ENCODE measurements around the gene SLC16A3. TPM values are rescaled to one million over a fixed set of nuclear protein-coding genes. Genes with fewer than 3 reads are reported as not detected.
A peak's percentile ranks its signal among the peaks of the same experiment; 100 is the strongest.

Gene SLC16A3
- total and polyA plus RNA-seq, 10 of the 15 experiments (the other 5 are each of a cell fraction or from before 2014, with no cell fraction given): 0.10 to 46.5 (median 8.0) TPM

DNA sequence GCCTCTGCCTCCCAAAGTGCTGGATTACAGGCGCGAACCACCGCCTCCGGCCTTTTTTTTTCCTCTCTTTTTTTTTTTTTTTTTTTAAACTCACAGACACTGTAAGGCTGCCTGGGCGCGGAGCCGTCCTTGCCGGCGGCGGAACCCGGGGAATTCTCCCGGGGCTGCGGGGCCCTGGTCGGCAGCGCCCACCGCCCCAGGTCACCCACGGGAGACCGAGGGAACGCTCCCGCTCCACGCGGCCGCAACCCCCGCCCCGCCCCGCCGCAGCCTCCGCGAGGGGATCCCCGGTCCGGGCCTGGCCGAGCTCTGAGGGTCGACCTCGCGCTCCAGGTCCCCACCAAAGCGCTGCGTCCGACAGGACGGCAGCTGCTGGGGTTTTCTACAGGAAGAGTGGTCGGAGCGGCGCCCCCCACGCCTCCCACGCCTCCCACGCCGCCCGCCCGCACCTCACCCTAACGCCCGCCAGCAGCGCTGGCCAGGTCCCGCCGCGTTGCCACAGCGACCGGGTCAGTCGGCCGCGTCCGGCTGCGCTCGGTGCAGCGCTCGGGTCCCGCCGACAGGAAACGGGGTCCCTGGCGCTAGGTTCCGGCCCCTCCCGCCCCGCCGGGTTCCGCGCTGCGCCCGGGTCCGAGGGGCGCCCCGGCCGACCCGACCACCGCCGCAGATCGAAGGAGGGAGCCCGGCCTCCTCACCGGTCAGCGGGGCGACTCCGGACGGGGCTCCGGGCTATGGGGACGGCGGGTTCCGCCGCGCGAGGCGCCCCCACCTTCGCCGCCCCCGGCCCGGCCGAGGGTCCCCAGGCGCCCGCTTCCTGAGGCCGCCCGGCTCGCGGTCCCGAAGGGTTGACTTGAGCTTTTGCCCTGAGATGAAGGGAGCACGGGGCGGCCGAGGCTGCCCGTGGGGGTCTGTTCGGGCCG is 16.3 kb upstream of the SLC16A3 start, which contains the start of gene CCDC57:
Gene CCDC57 (minus strand): TSS at position 512 of the 920 bp plus-strand sequence. CDS start 10,898 bp downstream, outside the sequence.
- H3K79me2 ChIP-seq (ENCODE audit: control insufficient read depth, insufficient read depth, low read length): no peaks in the 10 kb centered on the region; the same call in 1 of the 2 replicates
- H4K20me1 ChIP-seq (ENCODE audit: control insufficient read depth, insufficient read depth): no peaks in the 10 kb centered on the region
- DNase-seq (ENCODE audit: low read depth, low spot score): no peak
- intact Hi-C loops (cut with micrococcal nuclease; ENCODE audit: unreplicated experiment): loop anchor here (2.0 kb wide), 1 partner anchor 16 kb away; the partner anchor contains the start of gene SLC16A3
- H3K27ac ChIP-seq (ENCODE audit: control insufficient read depth, insufficient read depth): peak within 1 kb of the TSS; percentile 72
- CTCF ChIA-PET: interaction anchor here (0.6 to 1.4 kb wide), 3 partner anchors 10 to 89 kb away, joined by 3 read pairs; no protein-coding TSS in a partner anchor
- in situ Hi-C loops (cut with MboI): no loop called here
- FAIRE-seq: no peak
- peak within 1 kb of the TSS; percentile 76 for H3K4me3 ChIP-seq
- peak within 1 kb of the TSS; percentile 81 for H3K4me2 ChIP-seq (ENCODE audit: control insufficient read depth, insufficient read depth)
- H3K27me3 ChIP-seq (replicated peaks in 1 of 2; ENCODE audit: control insufficient read depth in 2 of 2, insufficient read depth in 2 of 2, low read length in 1 of 2): no peaks in the 10 kb centered on the region
- peak within 1 kb of the TSS; percentile 87 for H2AFZ ChIP-seq (ENCODE audit: control insufficient read depth, low read depth, low read length)
- peak; percentile 77 for ATAC-seq
- SMC1A ChIA-PET (ENCODE audit: uncharacterized antibody, unreplicated experiment): interaction anchor here (1.2 kb wide), 1 partner anchor 205 kb away, joined by 3 read pairs; no protein-coding TSS in a partner anchor
- H3K4me1 ChIP-seq (ENCODE audit: control insufficient read depth, insufficient read depth, low read length): peaks cover 29% of the 10 kb centered on the region
- WGBS (ENCODE audit: insufficient coverage, insufficient replicate concordance, low lambda C conversion rate, missing lambda C conversion rate): 3% methylated on average over 64 of the region's 116 CpGs
- no peaks in the 10 kb centered on the region for H3K36me3 ChIP-seq (ENCODE audit: control insufficient read depth in 2 of 2, insufficient read depth in 2 of 2, low read length in 1 of 2)
- BruUV-seq (replicated peaks): no TSS peak
- POLR2A ChIA-PET: interaction anchor here (0.6 to 3.0 kb wide), 5 partner anchors 12 to 697 kb away, joined by 3 to 10 read pairs (median 5); partner anchors contain the start of gene SLC16A3
- peak within 1 kb of the TSS; percentile 87 for H3K9ac ChIP-seq (ENCODE audit: control insufficient read depth, insufficient read depth, low read length)
- RAD21 ChIA-PET (ENCODE audit: unreplicated experiment): interaction anchor here (1.1 kb wide), 1 partner anchor 86 kb away, joined by 3 read pairs; no protein-coding TSS in a partner anchor
- H3K9me3 ChIP-seq (replicated peaks; ENCODE audit: control insufficient read depth, insufficient read depth, low read length): no peaks in the 10 kb centered on the region
- TF ChIP-seq BHLHE40 (IDR thresholded peaks at IDR 0.05; ENCODE audit: borderline replicate concordance in 1 of 2, low read depth in 2 of 2, low read length in 1 of 2) (peak in 1 of 2 experiments; percentile 57; a peak in 1 of 4 replicates), TARDBP (IDR thresholded peaks at IDR 0.05; ENCODE audit: borderline replicate concordance) (no peak), LARP7 (IDR thresholded peaks at IDR 0.05) (peak; percentile 100), ZBTB11 (CRISPR knock-in tag; IDR thresholded peaks at IDR 0.05) (peak; percentile 96), YY1 (IDR thresholded peaks at IDR 0.05; ENCODE audit: low read depth, low read length) (peak; percentile 82), ZSCAN29 (IDR thresholded peaks at IDR 0.05) (peak; percentile 56; the same call in 1 of the 2 replicates), SIN3A (IDR thresholded peaks at IDR 0.05; ENCODE audit: low read depth, low read length) (0 out of 2 replicates have a peak, but pooled peaks have one; percentile 52), RUNX3 (IDR thresholded peaks at IDR 0.05; ENCODE audit: low read length) (peak; percentile 71), RBBP5 (conservative IDR thresholded peaks at IDR 0.05) (no peak), STAT3 (IDR thresholded peaks at IDR 0.05; ENCODE audit: low read depth, low read length) (no peak), IRF4 (IDR thresholded peaks at IDR 0.05; ENCODE audit: low read depth, low read length) (no peak), ZBED1 (IDR thresholded peaks at IDR 0.05; ENCODE audit: borderline replicate concordance) (peak; percentile 24; the same call in 1 of the 2 replicates)
- TF ChIP-seq, protein P1, sequence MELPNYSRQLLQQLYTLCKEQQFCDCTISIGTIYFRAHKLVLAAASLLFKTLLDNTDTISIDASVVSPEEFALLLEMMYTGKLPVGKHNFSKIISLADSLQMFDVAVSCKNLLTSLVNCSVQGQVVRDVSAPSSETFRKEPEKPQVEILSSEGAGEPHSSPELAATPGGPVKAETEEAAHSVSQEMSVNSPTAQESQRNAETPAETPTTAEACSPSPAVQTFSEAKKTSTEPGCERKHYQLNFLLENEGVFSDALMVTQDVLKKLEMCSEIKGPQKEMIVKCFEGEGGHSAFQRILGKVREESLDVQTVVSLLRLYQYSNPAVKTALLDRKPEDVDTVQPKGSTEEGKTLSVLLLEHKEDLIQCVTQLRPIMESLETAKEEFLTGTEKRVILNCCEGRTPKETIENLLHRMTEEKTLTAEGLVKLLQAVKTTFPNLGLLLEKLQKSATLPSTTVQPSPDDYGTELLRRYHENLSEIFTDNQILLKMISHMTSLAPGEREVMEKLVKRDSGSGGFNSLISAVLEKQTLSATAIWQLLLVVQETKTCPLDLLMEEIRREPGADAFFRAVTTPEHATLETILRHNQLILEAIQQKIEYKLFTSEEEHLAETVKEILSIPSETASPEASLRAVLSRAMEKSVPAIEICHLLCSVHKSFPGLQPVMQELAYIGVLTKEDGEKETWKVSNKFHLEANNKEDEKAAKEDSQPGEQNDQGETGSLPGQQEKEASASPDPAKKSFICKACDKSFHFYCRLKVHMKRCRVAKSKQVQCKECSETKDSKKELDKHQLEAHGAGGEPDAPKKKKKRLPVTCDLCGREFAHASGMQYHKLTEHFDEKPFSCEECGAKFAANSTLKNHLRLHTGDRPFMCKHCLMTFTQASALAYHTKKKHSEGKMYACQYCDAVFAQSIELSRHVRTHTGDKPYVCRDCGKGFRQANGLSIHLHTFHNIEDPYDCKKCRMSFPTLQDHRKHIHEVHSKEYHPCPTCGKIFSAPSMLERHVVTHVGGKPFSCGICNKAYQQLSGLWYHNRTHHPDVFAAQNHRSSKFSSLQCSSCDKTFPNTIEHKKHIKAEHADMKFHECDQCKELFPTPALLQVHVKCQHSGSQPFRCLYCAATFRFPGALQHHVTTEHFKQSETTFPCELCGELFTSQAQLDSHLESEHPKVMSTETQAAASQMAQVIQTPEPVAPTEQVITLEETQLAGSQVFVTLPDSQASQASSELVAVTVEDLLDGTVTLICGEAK (IDR thresholded peaks at IDR 0.05; ENCODE audit: borderline replicate concordance): peak; percentile 48; the same call in 1 of the 2 replicates
